ENCODE results near the gene CDH11.

DNA sequence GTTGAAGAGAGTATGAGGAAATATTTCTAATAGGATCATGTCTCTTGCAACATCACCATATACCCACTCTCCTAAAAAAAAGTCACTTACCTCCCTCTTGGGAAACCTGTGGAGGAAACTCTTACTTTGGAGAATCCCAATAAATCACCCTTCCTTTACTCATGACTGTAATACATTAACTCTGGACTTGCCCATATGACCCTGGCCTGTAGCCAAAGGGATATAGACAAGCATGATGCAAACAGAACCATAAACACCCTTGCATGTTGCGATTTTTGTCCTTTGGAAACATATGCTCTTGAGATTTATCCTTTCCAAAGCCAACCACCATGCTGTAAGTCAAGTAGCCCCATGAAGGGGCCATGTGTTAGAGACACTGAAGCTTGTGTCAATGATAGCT is 19.5 kb downstream of the CDH11 start:
- no peak for TF ChIP-seq SREBF2 (IDR thresholded peaks at IDR 0.05; ENCODE audit: low read length)
- no peak for TF ChIP-seq CTCF (IDR thresholded peaks at IDR 0.05 in 2 of 3, conservative IDR thresholded peaks at IDR 0.05 in 1 of 3; ENCODE audit: control insufficient read depth in 2 of 3, extremely low read depth in 1 of 3, insufficient read depth in 1 of 3, low read depth in 3 of 3, low read length in 3 of 3)
- TF ChIP-seq EZH2 (IDR thresholded peaks at IDR 0.05; ENCODE audit: borderline replicate concordance, control insufficient read depth, low read depth, low read length) = no peak
- no peak for TF ChIP-seq NFIC (IDR thresholded peaks at IDR 0.05; ENCODE audit: low read depth, low read length)
- no peak for TF ChIP-seq POLR2AphosphoS5 (IDR thresholded peaks at IDR 0.05; ENCODE audit: low read length)
- no peak for TF ChIP-seq ZNF217 (IDR thresholded peaks at IDR 0.05)

All from GM12878 (cell line).